H1 (cell line): ENCODE data around the gene PROK2.

ENCODE experiments used
- CEBPB ChIP-seq: IDR thresholded peaks from 2 replicates; pipeline ENCODE4 v1.6.1; 2012; ENCODE audit warnings: low read depth, low read length
- CHD2 ChIP-seq: IDR thresholded peaks from 2 replicates; pipeline ENCODE4 v1.6.1; 2012; ENCODE audit warnings: low read length, improper control_type of control experiment
- FOSL1 ChIP-seq: IDR thresholded peaks from 2 replicates; pipeline ENCODE4 v1.6.1; 2011; ENCODE audit warnings: mild to moderate bottlenecking, low read depth, low read length, moderate library complexity; ENCODE audit not compliant: insufficient read depth
- NRF1 ChIP-seq: IDR thresholded peaks from 2 replicates; pipeline ENCODE4 v1.6.1; 2011; ENCODE audit warnings: mild to moderate bottlenecking, low read depth, low read length, improper control_type of control experiment
- POLR2A ChIP-seq, 2 experiments: IDR thresholded peaks; 1 replicate in 1 of 2; 2 replicates in 1 of 2; pipeline ENCODE4 v1.6.1; 2011; ENCODE audit warnings: low read depth in 2 of 2, low read length in 2 of 2, mild to moderate bottlenecking in 2 of 2; ENCODE audit errors: control extremely low read depth in 1 of 2
- SIN3A ChIP-seq, 2 experiments: IDR thresholded peaks in 1 of 2; conservative IDR thresholded peaks in 1 of 2; 2 replicates each; pipeline ENCODE4 v1.6.1; 2011 to 2012; ENCODE audit warnings: low read length in 2 of 2, improper control_type of control experiment in 1 of 2, low read depth in 1 of 2, mild to moderate bottlenecking in 1 of 2
- TAF1 ChIP-seq: IDR thresholded peaks from 2 replicates; pipeline ENCODE4 v1.6.1; 2011; ENCODE audit warnings: mild to moderate bottlenecking, low read depth, low read length
- TF ChIP-seq, protein P1 (sequence below): IDR thresholded peaks from 2 replicates; pipeline ENCODE4 v1.6.1; 2012; ENCODE audit warnings: inconsistent platforms
- TF ChIP-seq, protein P2 (sequence below), 3 experiments: IDR thresholded peaks; 1 replicate in 2 of 3; 2 replicates in 1 of 3; pipeline versions ENCODE4 v1.5.1 to v1.6.1; 2011; ENCODE audit warnings: low read length in 3 of 3, mild to moderate bottlenecking in 3 of 3, inconsistent platforms in 2 of 3, low read depth in 1 of 3, moderate library complexity in 1 of 3; ENCODE audit not compliant: insufficient read depth in 1 of 3; ENCODE audit errors: control extremely low read depth in 1 of 3
- TF ChIP-seq, protein P3 (sequence below): IDR thresholded peaks from 2 replicates; pipeline ENCODE4 v1.6.1; 2011; ENCODE audit warnings: low read depth, mild to moderate bottlenecking, low read length; ENCODE audit not compliant: insufficient read depth

DNA sequence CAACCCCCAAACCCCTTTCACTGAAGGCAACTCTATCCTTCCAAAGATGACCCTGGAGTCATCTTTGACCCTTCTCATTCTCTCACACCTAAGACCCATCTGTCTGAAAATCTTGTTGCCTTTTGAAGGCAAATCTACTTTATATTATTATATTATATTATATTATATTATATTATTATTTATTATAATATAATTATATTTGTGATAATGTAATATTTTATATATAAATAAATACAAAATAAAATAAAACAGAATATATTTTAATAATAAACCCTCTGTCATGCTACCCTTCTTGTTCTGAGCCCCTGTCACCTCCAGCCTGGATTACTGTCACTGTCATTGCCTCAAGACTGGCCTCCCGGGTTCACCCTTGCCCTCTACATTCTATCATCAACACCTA is 5.0 kb upstream of the PROK2 start:
- TF ChIP-seq, protein P1, sequence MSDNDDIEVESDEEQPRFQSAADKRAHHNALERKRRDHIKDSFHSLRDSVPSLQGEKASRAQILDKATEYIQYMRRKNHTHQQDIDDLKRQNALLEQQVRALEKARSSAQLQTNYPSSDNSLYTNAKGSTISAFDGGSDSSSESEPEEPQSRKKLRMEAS = no peak
- TF ChIP-seq, protein P2, sequence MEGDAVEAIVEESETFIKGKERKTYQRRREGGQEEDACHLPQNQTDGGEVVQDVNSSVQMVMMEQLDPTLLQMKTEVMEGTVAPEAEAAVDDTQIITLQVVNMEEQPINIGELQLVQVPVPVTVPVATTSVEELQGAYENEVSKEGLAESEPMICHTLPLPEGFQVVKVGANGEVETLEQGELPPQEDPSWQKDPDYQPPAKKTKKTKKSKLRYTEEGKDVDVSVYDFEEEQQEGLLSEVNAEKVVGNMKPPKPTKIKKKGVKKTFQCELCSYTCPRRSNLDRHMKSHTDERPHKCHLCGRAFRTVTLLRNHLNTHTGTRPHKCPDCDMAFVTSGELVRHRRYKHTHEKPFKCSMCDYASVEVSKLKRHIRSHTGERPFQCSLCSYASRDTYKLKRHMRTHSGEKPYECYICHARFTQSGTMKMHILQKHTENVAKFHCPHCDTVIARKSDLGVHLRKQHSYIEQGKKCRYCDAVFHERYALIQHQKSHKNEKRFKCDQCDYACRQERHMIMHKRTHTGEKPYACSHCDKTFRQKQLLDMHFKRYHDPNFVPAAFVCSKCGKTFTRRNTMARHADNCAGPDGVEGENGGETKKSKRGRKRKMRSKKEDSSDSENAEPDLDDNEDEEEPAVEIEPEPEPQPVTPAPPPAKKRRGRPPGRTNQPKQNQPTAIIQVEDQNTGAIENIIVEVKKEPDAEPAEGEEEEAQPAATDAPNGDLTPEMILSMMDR (IDR thresholded peaks at IDR 0.05; ENCODE audit: control extremely low read depth in 1 of 3, insufficient read depth in 1 of 3, low read depth in 1 of 3, low read length in 3 of 3) = no peak
- TF ChIP-seq CHD2 = no peak
- TF ChIP-seq, protein P3, sequence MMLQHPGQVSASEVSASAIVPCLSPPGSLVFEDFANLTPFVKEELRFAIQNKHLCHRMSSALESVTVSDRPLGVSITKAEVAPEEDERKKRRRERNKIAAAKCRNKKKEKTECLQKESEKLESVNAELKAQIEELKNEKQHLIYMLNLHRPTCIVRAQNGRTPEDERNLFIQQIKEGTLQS = no peak
- no peak for TF ChIP-seq SIN3A (conservative IDR thresholded peaks at IDR 0.05 in 1 of 2, IDR thresholded peaks at IDR 0.05 in 1 of 2; ENCODE audit: low read depth in 1 of 2, low read length in 2 of 2)
- TF ChIP-seq CEBPB = no peak
- no peak for TF ChIP-seq POLR2A (IDR thresholded peaks at IDR 0.05; ENCODE audit: control extremely low read depth in 1 of 2, low read depth in 2 of 2, low read length in 2 of 2)
- TF ChIP-seq FOSL1 = no peak
- TF ChIP-seq TAF1 = no peak
- no peak for TF ChIP-seq NRF1
